ENCODE results near the gene ALOX12B. TPM values are rescaled to one million over a fixed set of nuclear protein-coding genes. Genes with fewer than 3 reads are reported as not detected.
A peak's percentile ranks its signal among the peaks of the same experiment; 100 is the strongest.

Gene ALOX12B
- total and polyA plus RNA-seq, 2 of the 13 experiments (the other 11 are each of a cell fraction or from before 2014, with no cell fraction given): 0.13 TPM; not detected in 1

DNA sequence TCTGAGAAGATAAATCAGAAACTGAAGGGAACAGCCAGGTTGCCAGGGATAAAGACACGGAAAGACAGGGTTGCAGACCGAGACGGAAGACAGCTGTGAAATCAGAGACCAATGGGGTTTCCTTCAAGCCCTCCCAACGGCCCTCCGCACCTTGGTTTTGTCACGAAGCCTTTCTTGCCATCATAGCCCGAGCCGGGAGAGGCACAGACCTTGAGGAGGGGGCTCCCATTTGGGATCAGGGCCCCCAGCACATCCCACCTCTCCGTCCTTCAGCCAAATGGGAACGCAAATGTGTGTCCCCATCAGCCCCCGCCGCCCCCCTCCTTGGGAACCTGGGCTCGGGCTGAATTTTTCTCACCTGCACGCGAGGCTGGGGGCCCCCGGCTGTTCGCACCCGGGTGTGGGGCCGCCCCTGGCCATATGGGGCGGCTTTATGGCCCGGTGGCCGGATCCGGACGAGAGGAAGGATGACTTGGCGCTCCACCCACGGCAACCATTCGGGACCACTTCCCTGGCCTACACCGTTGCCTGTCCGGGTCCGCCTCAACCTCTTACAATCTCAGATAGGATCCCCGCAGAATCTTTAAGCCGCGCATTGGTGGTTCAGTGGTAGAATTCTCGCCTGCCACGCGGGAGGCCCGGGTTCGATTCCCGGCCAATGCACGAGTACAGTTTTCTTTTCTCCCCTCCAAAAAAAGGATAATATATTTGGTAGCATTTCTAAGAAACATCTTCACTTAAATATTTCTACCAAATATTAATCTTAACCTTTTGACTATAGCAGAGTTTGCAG lies 37.8 kb upstream of the ALOX12B start (continued):
- TF ChIP-seq E2F2 (CRISPR knock-in tag; IDR thresholded peaks at IDR 0.05; ENCODE audit: borderline replicate concordance): no peak
- TF ChIP-seq RELA (CRISPR knock-in tag; IDR thresholded peaks at IDR 0.05): no peak
- no peak for TF ChIP-seq JUN (CRISPR knock-in tag; IDR thresholded peaks at IDR 0.05)
- no peak for TF ChIP-seq HNF4G (IDR thresholded peaks at IDR 0.05; ENCODE audit: borderline replicate concordance, low read depth, low read length)
- TF ChIP-seq HNF4G (CRISPR knock-in tag; IDR thresholded peaks at IDR 0.05; ENCODE audit: borderline replicate concordance, low read depth): no peak
- TF ChIP-seq ZKSCAN5 (CRISPR knock-in tag; IDR thresholded peaks at IDR 0.05): no peak
- no peak for TF ChIP-seq ZNF33A (CRISPR knock-in tag; IDR thresholded peaks at IDR 0.05; ENCODE audit: borderline replicate concordance)
- TF ChIP-seq ZNF605 (CRISPR knock-in tag; IDR thresholded peaks at IDR 0.05): no peak
- 0 out of 2 replicates have a peak, but pooled peaks have one; percentile 58 for TF ChIP-seq ZNF749 (CRISPR knock-in tag; IDR thresholded peaks at IDR 0.05; ENCODE audit: borderline replicate concordance)
- TF ChIP-seq ZNF766 (CRISPR knock-in tag; IDR thresholded peaks at IDR 0.05; ENCODE audit: borderline replicate concordance): no peak
- TF ChIP-seq SRSF9 (IDR thresholded peaks at IDR 0.05; ENCODE audit: borderline replicate concordance, insufficient read depth, low read depth, low read length, poor library complexity, severe bottlenecking): no peak
- TF ChIP-seq FOXA3 (CRISPR knock-in tag; IDR thresholded peaks at IDR 0.05): 0 out of 2 replicates have a peak, but pooled peaks have one; percentile 9
- no peak for TF ChIP-seq ZNF256 (CRISPR knock-in tag; conservative IDR thresholded peaks at IDR 0.05)
- TF ChIP-seq ZNF614 (CRISPR knock-in tag; IDR thresholded peaks at IDR 0.05; ENCODE audit: borderline replicate concordance): no peak
- TF ChIP-seq ZNF160 (CRISPR knock-in tag; IDR thresholded peaks at IDR 0.05): no peak
- no peak for TF ChIP-seq HMGXB3 (CRISPR knock-in tag; IDR thresholded peaks at IDR 0.05; ENCODE audit: borderline replicate concordance)
- TF ChIP-seq, protein P1, sequence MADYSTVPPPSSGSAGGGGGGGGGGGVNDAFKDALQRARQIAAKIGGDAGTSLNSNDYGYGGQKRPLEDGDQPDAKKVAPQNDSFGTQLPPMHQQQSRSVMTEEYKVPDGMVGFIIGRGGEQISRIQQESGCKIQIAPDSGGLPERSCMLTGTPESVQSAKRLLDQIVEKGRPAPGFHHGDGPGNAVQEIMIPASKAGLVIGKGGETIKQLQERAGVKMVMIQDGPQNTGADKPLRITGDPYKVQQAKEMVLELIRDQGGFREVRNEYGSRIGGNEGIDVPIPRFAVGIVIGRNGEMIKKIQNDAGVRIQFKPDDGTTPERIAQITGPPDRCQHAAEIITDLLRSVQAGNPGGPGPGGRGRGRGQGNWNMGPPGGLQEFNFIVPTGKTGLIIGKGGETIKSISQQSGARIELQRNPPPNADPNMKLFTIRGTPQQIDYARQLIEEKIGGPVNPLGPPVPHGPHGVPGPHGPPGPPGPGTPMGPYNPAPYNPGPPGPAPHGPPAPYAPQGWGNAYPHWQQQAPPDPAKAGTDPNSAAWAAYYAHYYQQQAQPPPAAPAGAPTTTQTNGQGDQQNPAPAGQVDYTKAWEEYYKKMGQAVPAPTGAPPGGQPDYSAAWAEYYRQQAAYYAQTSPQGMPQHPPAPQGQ (CRISPR knock-in tag; IDR thresholded peaks at IDR 0.05; ENCODE audit: borderline replicate concordance): no peak
- no peak for TF ChIP-seq HNRNPL (IDR thresholded peaks at IDR 0.05; ENCODE audit: low read depth, low read length)

Measured in HepG2 (cell line).